GM21825 (cell line): ENCODE measurements around the gene ADAMTS14.
"Not testable (repeated sequence)": the region's sequence is repeated elsewhere in the genome, so short reads cannot be mapped to it uniquely, and the experiment has no call there.

Experiments used
- ATAC-seq: cut with Tn5 transposase; IDR thresholded peaks from one replicate; pipeline ENCODE4 v1.9.1; 2021; ENCODE audit warnings: mild to moderate bottlenecking, moderate library complexity; ENCODE audit not compliant: unreplicated experiment

Gene ADAMTS14

GRCh38 chr10:70672165-70673042 lies at the start of gene ADAMTS14:
ADAMTS14 (plus strand) TSS chr10:70672506; CDS start chr10:70672803, 297 bp downstream.
- ATAC-seq, result no peak

- ATAC-seq, result no peak
Measured at GRCh38 chr10:70622541-70622940, 49.8 kb upstream of the ADAMTS14 start.

- ATAC-seq, result no peak
Measured at GRCh38 chr10:70622981-70623844, 49.1 kb upstream of the ADAMTS14 start.

- no peak for ATAC-seq
Measured at GRCh38 chr10:70626056-70626455, 46.2 kb upstream of the ADAMTS14 start.

- ATAC-seq, result no peak
Measured at GRCh38 chr10:70629338-70629737, 43.0 kb upstream of the ADAMTS14 start.

- not testable (repeated sequence) for ATAC-seq
Measured at GRCh38 chr10:70631735-70632134, 40.6 kb upstream of the ADAMTS14 start.

- ATAC-seq, result no peak
Measured at GRCh38 chr10:70634011-70634410, 38.3 kb upstream of the ADAMTS14 start.

GRCh38 chr10:70634515-70634914 lies 37.8 kb upstream of the ADAMTS14 start:
- not testable (repeated sequence) for ATAC-seq

GRCh38 chr10:70639640-70640383 lies 32.5 kb upstream of the ADAMTS14 start:
- not testable (repeated sequence) for ATAC-seq

- not testable (repeated sequence) for ATAC-seq
Measured at GRCh38 chr10:70643272-70643671, 29.0 kb upstream of the ADAMTS14 start.

- not testable (repeated sequence) for ATAC-seq
Measured at GRCh38 chr10:70644959-70645358, 27.3 kb upstream of the ADAMTS14 start.

- ATAC-seq, result no peak
Measured at GRCh38 chr10:70647086-70647485, 25.2 kb upstream of the ADAMTS14 start.

GRCh38 chr10:70648427-70648826 lies 23.9 kb upstream of the ADAMTS14 start:
- no peak for ATAC-seq

GRCh38 chr10:70649526-70649925 lies 22.8 kb upstream of the ADAMTS14 start:
- ATAC-seq, result no peak

- ATAC-seq, result no peak
Measured at GRCh38 chr10:70650104-70650503, 22.2 kb upstream of the ADAMTS14 start.

GRCh38 chr10:70650718-70651117 lies 21.6 kb upstream of the ADAMTS14 start:
- no peak for ATAC-seq

- no peak for ATAC-seq
Measured at GRCh38 chr10:70651661-70652060, 20.6 kb upstream of the ADAMTS14 start.

- ATAC-seq, result no peak
Measured at GRCh38 chr10:70652761-70653657, 19.3 kb upstream of the ADAMTS14 start.

- ATAC-seq, result no peak
Measured at GRCh38 chr10:70655316-70655715, 17.0 kb upstream of the ADAMTS14 start.

GRCh38 chr10:70656489-70656888 lies 15.8 kb upstream of the ADAMTS14 start:
- ATAC-seq, result peak; percentile 76
